IPS-15b (cell line): ENCODE measurements around the gene MPPE1.

Experiments
- H3K27me3 ChIP-seq: one replicate; pipeline ENCODE4 v1.6.1; 2013; ENCODE audit warnings: low read length; ENCODE audit not compliant: control insufficient read depth, insufficient read depth
- H3K36me3 ChIP-seq: one replicate; pipeline ENCODE4 v1.6.1; 2013; ENCODE audit warnings: low read length; ENCODE audit not compliant: control insufficient read depth, insufficient read depth
- H3K4me1 ChIP-seq: one replicate; pipeline ENCODE4 v1.6.1; 2013; ENCODE audit warnings: mild to moderate bottlenecking, low read length; ENCODE audit not compliant: control insufficient read depth, insufficient read depth
- H3K4me3 ChIP-seq: one replicate; pipeline ENCODE4 v1.5.1; 2013; ENCODE audit warnings: low read depth, low read length
- H3K9ac ChIP-seq: one replicate; pipeline ENCODE4 v1.6.1; 2013; ENCODE audit warnings: low read depth, mild to moderate bottlenecking, low read length
- H3K9me3 ChIP-seq: one replicate; pipeline ENCODE4 v1.6.1; 2013; ENCODE audit warnings: mild to moderate bottlenecking, low read length; ENCODE audit not compliant: control insufficient read depth, insufficient read depth

MPPE1 gene

GRCh38 chr18:11891737-11892136, 16.4 kb downstream of the MPPE1 start:
- H3K36me3 ChIP-seq, result peaks cover 6% of the 10 kb centered on the region

GRCh38 chr18:11889284-11889683, 18.8 kb downstream of the MPPE1 start:
- H3K27me3 ChIP-seq, result no peaks in the 10 kb centered on the region
- no peak overlapping the region for H3K9ac ChIP-seq
- no peaks in the 10 kb centered on the region for H3K9me3 ChIP-seq
- no peak overlapping the region for H3K4me3 ChIP-seq
- no peaks in the 10 kb centered on the region for H3K4me1 ChIP-seq
- H3K36me3 ChIP-seq, result peaks cover 13% of the 10 kb centered on the region

More at GRCh38 chr18:11891737-11892136, 16.4 kb downstream of the MPPE1 start:
- no peaks in the 10 kb centered on the region for H3K4me1 ChIP-seq
- no peak overlapping the region for H3K9ac ChIP-seq
- H3K27me3 ChIP-seq, result no peaks in the 10 kb centered on the region
- H3K9me3 ChIP-seq, result no peaks in the 10 kb centered on the region
- H3K4me3 ChIP-seq, result no peak overlapping the region

- peaks cover 13% of the 10 kb centered on the region for H3K36me3 ChIP-seq
- H3K9ac ChIP-seq, result no peak overlapping the region
- no peaks in the 10 kb centered on the region for H3K27me3 ChIP-seq
- H3K4me3 ChIP-seq, result no peak overlapping the region
- no peaks in the 10 kb centered on the region for H3K4me1 ChIP-seq
- no peaks in the 10 kb centered on the region for H3K9me3 ChIP-seq
These were observed 19.4 kb downstream of the MPPE1 start for GRCh38 chr18:11888726-11889125.

GRCh38 chr18:11887328-11888128, 20.6 kb downstream of the MPPE1 start:
- H3K4me3 ChIP-seq, result no peak overlapping the region
- H3K9me3 ChIP-seq, result no peaks in the 10 kb centered on the region
- H3K36me3 ChIP-seq, result peaks cover 13% of the 10 kb centered on the region
- no peak overlapping the region for H3K9ac ChIP-seq
- no peaks in the 10 kb centered on the region for H3K27me3 ChIP-seq
- no peaks in the 10 kb centered on the region for H3K4me1 ChIP-seq

- no peak overlapping the region for H3K9ac ChIP-seq
- no peak overlapping the region for H3K4me3 ChIP-seq
- no peaks in the 10 kb centered on the region for H3K9me3 ChIP-seq
- H3K36me3 ChIP-seq, result peaks cover 13% of the 10 kb centered on the region
- H3K4me1 ChIP-seq, result no peaks in the 10 kb centered on the region
- no peaks in the 10 kb centered on the region for H3K27me3 ChIP-seq
These were observed 21.5 kb downstream of the MPPE1 start for GRCh38 chr18:11886577-11887110.

- H3K9me3 ChIP-seq, result no peaks in the 10 kb centered on the region
- no peaks in the 10 kb centered on the region for H3K4me1 ChIP-seq
- peaks cover 16% of the 10 kb centered on the region for H3K36me3 ChIP-seq
- H3K9ac ChIP-seq, result no peak overlapping the region
- no peaks in the 10 kb centered on the region for H3K27me3 ChIP-seq
- H3K4me3 ChIP-seq, result no peak overlapping the region
These were observed 22.7 kb downstream of the MPPE1 start for GRCh38 chr18:11885278-11885947.

GRCh38 chr18:11884396-11885030, 23.6 kb downstream of the MPPE1 start:
- no peaks in the 10 kb centered on the region for H3K4me1 ChIP-seq
- peaks cover 16% of the 10 kb centered on the region for H3K36me3 ChIP-seq
- no peak overlapping the region for H3K9ac ChIP-seq
- no peaks in the 10 kb centered on the region for H3K27me3 ChIP-seq
- no peaks in the 10 kb centered on the region for H3K9me3 ChIP-seq
- no peak overlapping the region for H3K4me3 ChIP-seq

- H3K9ac ChIP-seq, result no peak overlapping the region
- H3K4me3 ChIP-seq, result no peak overlapping the region
- H3K9me3 ChIP-seq, result no peaks in the 10 kb centered on the region
- H3K4me1 ChIP-seq, result no peaks in the 10 kb centered on the region
- peaks cover 10% of the 10 kb centered on the region for H3K36me3 ChIP-seq
- no peaks in the 10 kb centered on the region for H3K27me3 ChIP-seq
These were observed 25.0 kb downstream of the MPPE1 start for GRCh38 chr18:11883153-11883552.

GRCh38 chr18:11882636-11883035, 25.5 kb downstream of the MPPE1 start:
- Histone ChIP-seq H3K36me3 (peaks cover 10% of the 10 kb centered on the region), H3K4me1 (no peaks in the 10 kb centered on the region), H3K9ac (no peak overlapping the region), H3K4me3 (no peak overlapping the region), H3K27me3 (no peaks in the 10 kb centered on the region), H3K9me3 (no peaks in the 10 kb centered on the region)

GRCh38 chr18:11880586-11881304, 27.4 kb downstream of the MPPE1 start:
- H3K4me1 ChIP-seq, result no peaks in the 10 kb centered on the region
- no peaks in the 10 kb centered on the region for H3K27me3 ChIP-seq
- no peak overlapping the region for H3K9ac ChIP-seq
- H3K9me3 ChIP-seq, result no peaks in the 10 kb centered on the region
- H3K4me3 ChIP-seq, result no peak overlapping the region
- peaks cover 6% of the 10 kb centered on the region for H3K36me3 ChIP-seq

GRCh38 chr18:11877497-11878135, 30.5 kb downstream of the MPPE1 start:
- no peak overlapping the region for H3K9ac ChIP-seq
- H3K36me3 ChIP-seq, result peaks cover 3% of the 10 kb centered on the region
- no peaks in the 10 kb centered on the region for H3K4me1 ChIP-seq
- H3K27me3 ChIP-seq, result no peaks in the 10 kb centered on the region
- H3K9me3 ChIP-seq, result no peaks in the 10 kb centered on the region
- H3K4me3 ChIP-seq, result no peak overlapping the region
